GM21576 (cell line): ENCODE data around the gene EOLA1.
A peak's percentile ranks its signal among the peaks of the same experiment; 100 is the strongest.

ENCODE experiments used
- ATAC-seq: cut with Tn5 transposase; IDR thresholded peaks from one replicate; pipeline ENCODE4 v1.9.1; 2021; ENCODE audit warnings: mild to moderate bottlenecking, moderate library complexity; ENCODE audit not compliant: unreplicated experiment

The EOLA1 gene

GRCh38 chrX:149540621-149541520 is at the start of gene EOLA1:
Gene EOLA1 (plus strand): TSS chrX:149541012. CDS start chrX:149545631, 4,619 bp downstream.
- ATAC-seq, result peak; percentile 72

GRCh38 chrX:149491812-149492211 is 49.0 kb upstream of the EOLA1 start:
- no peak for ATAC-seq

- ATAC-seq, result no peak
Measured at GRCh38 chrX:149493567-149494562, 46.9 kb upstream of the EOLA1 start.

- no peak for ATAC-seq
Measured at GRCh38 chrX:149494844-149495565, 45.8 kb upstream of the EOLA1 start.

- no peak for ATAC-seq
Measured at GRCh38 chrX:149495573-149496071, 45.2 kb upstream of the EOLA1 start.

GRCh38 chrX:149497054-149497453 is 43.8 kb upstream of the EOLA1 start:
- no peak for ATAC-seq

- ATAC-seq, result no peak
Measured at GRCh38 chrX:149497626-149498025, 43.2 kb upstream of the EOLA1 start.

- ATAC-seq, result no peak
Measured at GRCh38 chrX:149498767-149499166, 42.0 kb upstream of the EOLA1 start.

GRCh38 chrX:149499766-149500165 is 41.0 kb upstream of the EOLA1 start:
- ATAC-seq, result no peak

GRCh38 chrX:149502923-149503322 is 37.9 kb upstream of the EOLA1 start:
- ATAC-seq, result peak; percentile 19

GRCh38 chrX:149503446-149503845 is 37.4 kb upstream of the EOLA1 start:
- peak; percentile 59 for ATAC-seq

- peak; percentile 49 for ATAC-seq
Measured at GRCh38 chrX:149504226-149504914, 36.4 kb upstream of the EOLA1 start.

- peak; percentile 72 for ATAC-seq
Measured at GRCh38 chrX:149504915-149505651, 35.7 kb upstream of the EOLA1 start, which contains the start of gene IDS. Gene IDS (minus strand): TSS chrX:149505306. CDS start chrX:149505137, 169 bp downstream.

GRCh38 chrX:149505671-149506070 is 35.1 kb upstream of the EOLA1 start:
- ATAC-seq, result no peak

- no peak for ATAC-seq
Measured at GRCh38 chrX:149506349-149506748, 34.5 kb upstream of the EOLA1 start.

GRCh38 chrX:149508467-149508866 is 32.3 kb upstream of the EOLA1 start:
- no peak for ATAC-seq

- no peak for ATAC-seq
Measured at GRCh38 chrX:149510386-149510785, 30.4 kb upstream of the EOLA1 start.

- no peak for ATAC-seq
Measured at GRCh38 chrX:149511081-149511480, 29.7 kb upstream of the EOLA1 start.

GRCh38 chrX:149512225-149512885 is 28.5 kb upstream of the EOLA1 start:
- ATAC-seq, result peak; percentile 87
